SU-DHL-6 (cell line): Measurements from ENCODE around the gene COG6.

ENCODE experiments used
- EZH2phosphoT487 ChIP-seq: fragments of 200-600 bp; sonication (generic), shearing (Covaris generic); conservative IDR thresholded peaks from 2 replicates; pipeline ENCODE4 v1.6.1; 2018; ENCODE audit warnings: mild to moderate bottlenecking, antibody characterized with exemption, low read length, moderate library complexity, mixed read lengths
- TF ChIP-seq, protein P1 (sequence below): fragments of 200-600 bp; sonication (generic); IDR thresholded peaks from one replicate; pipeline ENCODE4 v1.5.1; 2017; ENCODE audit warnings: antibody characterized with exemption, mild to moderate bottlenecking, low read length, moderate library complexity; ENCODE audit not compliant: insufficient read depth, poor library complexity, severe bottlenecking

DNA sequence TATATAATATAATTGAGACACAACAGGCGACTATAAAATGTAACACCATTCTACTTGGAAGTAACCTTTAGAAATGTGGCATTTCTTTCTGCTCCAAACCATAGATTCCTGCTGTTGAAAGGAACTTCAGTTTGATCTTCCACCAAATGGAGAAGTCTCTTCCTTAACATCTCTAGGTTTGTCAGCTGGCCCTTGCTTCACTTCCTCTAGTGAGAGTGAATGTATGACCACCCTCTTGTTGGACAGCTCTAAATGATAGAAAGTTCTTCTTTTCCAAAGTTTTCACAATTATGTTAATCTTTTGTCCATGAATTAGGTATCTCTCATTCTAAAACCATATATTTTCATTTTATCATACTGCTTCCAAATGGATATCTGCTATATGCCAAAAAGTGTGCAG is 13.8 kb upstream of the COG6 start:
- TF ChIP-seq, protein P1, sequence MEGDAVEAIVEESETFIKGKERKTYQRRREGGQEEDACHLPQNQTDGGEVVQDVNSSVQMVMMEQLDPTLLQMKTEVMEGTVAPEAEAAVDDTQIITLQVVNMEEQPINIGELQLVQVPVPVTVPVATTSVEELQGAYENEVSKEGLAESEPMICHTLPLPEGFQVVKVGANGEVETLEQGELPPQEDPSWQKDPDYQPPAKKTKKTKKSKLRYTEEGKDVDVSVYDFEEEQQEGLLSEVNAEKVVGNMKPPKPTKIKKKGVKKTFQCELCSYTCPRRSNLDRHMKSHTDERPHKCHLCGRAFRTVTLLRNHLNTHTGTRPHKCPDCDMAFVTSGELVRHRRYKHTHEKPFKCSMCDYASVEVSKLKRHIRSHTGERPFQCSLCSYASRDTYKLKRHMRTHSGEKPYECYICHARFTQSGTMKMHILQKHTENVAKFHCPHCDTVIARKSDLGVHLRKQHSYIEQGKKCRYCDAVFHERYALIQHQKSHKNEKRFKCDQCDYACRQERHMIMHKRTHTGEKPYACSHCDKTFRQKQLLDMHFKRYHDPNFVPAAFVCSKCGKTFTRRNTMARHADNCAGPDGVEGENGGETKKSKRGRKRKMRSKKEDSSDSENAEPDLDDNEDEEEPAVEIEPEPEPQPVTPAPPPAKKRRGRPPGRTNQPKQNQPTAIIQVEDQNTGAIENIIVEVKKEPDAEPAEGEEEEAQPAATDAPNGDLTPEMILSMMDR: no peak
- no peak for TF ChIP-seq EZH2phosphoT487
